ENCODE measurements around the gene AP2S1. TPM values are rescaled to one million over a fixed set of nuclear protein-coding genes. Genes with fewer than 3 reads are reported as not detected.

AP2S1 gene
- total RNA-seq (2021) (226 and 241 TPM in 2 replicates), Bru-seq, nascent RNA (percentile 70 among the genes with signal in this experiment), BruChase-seq, experiment 1, labeled RNA remaining after a 2-hour chase (percentile 68 among the genes with signal in this experiment), BruChase-seq, experiment 2, labeled RNA remaining after a 6-hour chase (percentile 85 among the genes with signal in this experiment)
- long read RNA-seq, transcript AP2S1-203 (4 exons, 636 nt): minor isoform, 5 of 225 reads
- long read RNA-seq, transcript AP2S1-201 (5 exons, 935 nt): major isoform, 167 of 225 reads
- long read RNA-seq, transcript AP2S1-209 (5 exons, 898 nt): minor isoform, 34 of 225 reads
- long read RNA-seq, partial matches to known transcripts: 5 of 225 reads
- long read RNA-seq, other reads (novel, unspliced or antisense): 6 of 225 reads

- intact Hi-C loops (cut with micrococcal nuclease; ENCODE audit: unreplicated experiment): loop anchor here (5.0 to 10.0 kb wide), 2 partner anchors 63 to 394 kb away; partner anchors contain the start of gene SLC1A5
- no TSS peak for BruUV-seq (replicated peaks)
- POLR2A ChIA-PET (ENCODE audit: low non-redundant PET): interaction anchor here (0.7 kb wide), 1 partner anchor 74 kb away, joined by 3 read pairs; no protein-coding TSS in a partner anchor
- no peaks in the 10 kb centered on the region for H3K27me3 ChIP-seq (replicated peaks; ENCODE audit: insufficient read depth, low read depth, low read length, poor library complexity)
- DNase-seq (ENCODE audit: low spot score): peak; percentile 99
- peaks cover 10% of the 10 kb centered on the region for H3K4me1 ChIP-seq (ENCODE audit: insufficient read depth, low read length, poor library complexity, severe bottlenecking)
- H3K27ac ChIP-seq (ENCODE audit: low read depth, low read length, poor library complexity, severe bottlenecking): peak within 1 kb of the TSS; percentile 81
- CTCF ChIA-PET: interaction anchor here (1.0 kb wide), 1 partner anchor 10 kb away, joined by 4 read pairs; no protein-coding TSS in a partner anchor
- TF ChIP-seq EZH2 (IDR thresholded peaks at IDR 0.05; ENCODE audit: borderline replicate concordance, low read depth, low read length, poor library complexity, severe bottlenecking): no peak
- no peak for TF ChIP-seq CTCF (conservative IDR thresholded peaks at IDR 0.05; ENCODE audit: low read depth, low read length)
- no peaks in the 10 kb centered on the region for H3K9me3 ChIP-seq (ENCODE audit: low read depth, low read length, poor library complexity, severe bottlenecking)
- H3K4me3 ChIP-seq (ENCODE audit: low read depth, low read length, poor library complexity, severe bottlenecking): peak within 1 kb of the TSS; percentile 60
- peaks cover 5% of the 10 kb centered on the region for H3K36me3 ChIP-seq (ENCODE audit: insufficient read depth, low read length, poor library complexity, severe bottlenecking)
Observed at GRCh38 chr19:46850228-46851203, at the start of gene AP2S1. Gene AP2S1 (minus strand): TSS chr19:46850846. CDS start chr19:46850766, 80 bp downstream.

- Histone ChIP-seq H3K4me1 (ENCODE audit: insufficient read depth, low read length, poor library complexity, severe bottlenecking) (peaks cover 38% of the 10 kb centered on the region), H3K36me3 (ENCODE audit: insufficient read depth, low read length, poor library complexity, severe bottlenecking) (no peaks in the 10 kb centered on the region), H3K27me3 (replicated peaks; ENCODE audit: insufficient read depth, low read depth, low read length, poor library complexity) (no peaks in the 10 kb centered on the region), H3K9me3 (ENCODE audit: low read depth, low read length, poor library complexity, severe bottlenecking) (no peaks in the 10 kb centered on the region), H3K27ac (ENCODE audit: low read depth, low read length, poor library complexity, severe bottlenecking) (no peak overlapping the region), H3K4me3 (ENCODE audit: low read depth, low read length, poor library complexity, severe bottlenecking) (no peak overlapping the region)
- intact Hi-C loops (cut with micrococcal nuclease; ENCODE audit: unreplicated experiment): no loop called here
- CTCF ChIA-PET: no interaction called here
- no peak for TF ChIP-seq EZH2 (IDR thresholded peaks at IDR 0.05; ENCODE audit: borderline replicate concordance, low read depth, low read length, poor library complexity, severe bottlenecking)
- TF ChIP-seq CTCF (conservative IDR thresholded peaks at IDR 0.05; ENCODE audit: low read depth, low read length): no peak
- no TSS peak for BruUV-seq (replicated peaks)
- DNase-seq (ENCODE audit: low spot score): no peak
- POLR2A ChIA-PET (ENCODE audit: low non-redundant PET): no interaction called here
Observed at GRCh38 chr19:46900341-46900740, 49.7 kb upstream of the AP2S1 start.

GRCh38 chr19:46898731-46899130 is 48.1 kb upstream of the AP2S1 start:
- ChIA-PET CTCF (no interaction called here), POLR2A (ENCODE audit: low non-redundant PET) (no interaction called here)
- no peak overlapping the region for H3K4me3 ChIP-seq (ENCODE audit: low read depth, low read length, poor library complexity, severe bottlenecking)
- intact Hi-C loops (cut with micrococcal nuclease; ENCODE audit: unreplicated experiment): no loop called here
- H3K36me3 ChIP-seq (ENCODE audit: insufficient read depth, low read length, poor library complexity, severe bottlenecking): no peaks in the 10 kb centered on the region
- H3K4me1 ChIP-seq (ENCODE audit: insufficient read depth, low read length, poor library complexity, severe bottlenecking): peaks cover 36% of the 10 kb centered on the region
- no peak overlapping the region for H3K27ac ChIP-seq (ENCODE audit: low read depth, low read length, poor library complexity, severe bottlenecking)
- no TSS peak for BruUV-seq (replicated peaks)
- H3K9me3 ChIP-seq (ENCODE audit: low read depth, low read length, poor library complexity, severe bottlenecking): no peaks in the 10 kb centered on the region
- DNase-seq (ENCODE audit: low spot score): no peak
- no peaks in the 10 kb centered on the region for H3K27me3 ChIP-seq (replicated peaks; ENCODE audit: insufficient read depth, low read depth, low read length, poor library complexity)
- TF ChIP-seq EZH2 (IDR thresholded peaks at IDR 0.05; ENCODE audit: borderline replicate concordance, low read depth, low read length, poor library complexity, severe bottlenecking): no peak
